ENCODE measurements around the gene FSD1.

Gene FSD1

GRCh38 chr19:4297901-4298809 is 6.2 kb upstream of the FSD1 start (continued):
- no peak for TF ChIP-seq ARNTL (CRISPR knock-in tag; IDR thresholded peaks at IDR 0.05; ENCODE audit: borderline replicate concordance, low read depth)

GRCh38 chr19:4298810-4299550 is 5.4 kb upstream of the FSD1 start:
- no peak for ATAC-seq
- no peak for TF ChIP-seq SNAI2 (CRISPR knock-in tag; IDR thresholded peaks at IDR 0.05)
- no peak for TF ChIP-seq GLIS3 (CRISPR knock-in tag; IDR thresholded peaks at IDR 0.05)
- TF ChIP-seq POU6F1 (CRISPR knock-in tag; IDR thresholded peaks at IDR 0.05; ENCODE audit: borderline replicate concordance, low read depth) = no peak
- no peak for TF ChIP-seq ZNF70 (CRISPR knock-in tag; IDR thresholded peaks at IDR 0.05)
- no peak for TF ChIP-seq CSDC2 (CRISPR knock-in tag; IDR thresholded peaks at IDR 0.05)
- TF ChIP-seq ZFP3 (CRISPR knock-in tag; IDR thresholded peaks at IDR 0.05) = no peak
- TF ChIP-seq ARNTL (CRISPR knock-in tag; IDR thresholded peaks at IDR 0.05; ENCODE audit: borderline replicate concordance, low read depth) = no peak
- no peak for TF ChIP-seq ZNF565 (CRISPR knock-in tag; conservative IDR thresholded peaks at IDR 0.05; ENCODE audit: low read depth)
- TF ChIP-seq ESRRG (CRISPR knock-in tag; IDR thresholded peaks at IDR 0.05) = no peak
- no peak for TF ChIP-seq RARB (CRISPR knock-in tag; IDR thresholded peaks at IDR 0.05)
- TF ChIP-seq BACH2 (CRISPR knock-in tag; IDR thresholded peaks at IDR 0.05; ENCODE audit: borderline replicate concordance) = no peak
- no peak for TF ChIP-seq ZC3H10 (CRISPR knock-in tag; IDR thresholded peaks at IDR 0.05)
- no peak for TF ChIP-seq TCF4 (CRISPR knock-in tag; IDR thresholded peaks at IDR 0.05; ENCODE audit: borderline replicate concordance)
- no peak for TF ChIP-seq ISL1 (CRISPR knock-in tag; IDR thresholded peaks at IDR 0.05)
- no peak for TF ChIP-seq CSRNP3 (CRISPR knock-in tag; IDR thresholded peaks at IDR 0.05)
- TF ChIP-seq ZFP30 (CRISPR knock-in tag; IDR thresholded peaks at IDR 0.05) = no peak
- TF ChIP-seq TOX (CRISPR knock-in tag; IDR thresholded peaks at IDR 0.05; ENCODE audit: borderline replicate concordance) = no peak
- no peak for TF ChIP-seq OSR1 (CRISPR knock-in tag; IDR thresholded peaks at IDR 0.05)
- no peak for TF ChIP-seq CREB5 (CRISPR knock-in tag; IDR thresholded peaks at IDR 0.05; ENCODE audit: low read depth)

- no peak for ATAC-seq
- TF ChIP-seq TOX (CRISPR knock-in tag; IDR thresholded peaks at IDR 0.05; ENCODE audit: borderline replicate concordance) (no peak), ZFP3 (CRISPR knock-in tag; IDR thresholded peaks at IDR 0.05) (no peak), ZC3H10 (CRISPR knock-in tag; IDR thresholded peaks at IDR 0.05) (no peak), OSR1 (CRISPR knock-in tag; IDR thresholded peaks at IDR 0.05) (no peak), ARNTL (CRISPR knock-in tag; IDR thresholded peaks at IDR 0.05; ENCODE audit: borderline replicate concordance, low read depth) (no peak), TSHZ2 (CRISPR knock-in tag; IDR thresholded peaks at IDR 0.05) (no peak), CREB5 (CRISPR knock-in tag; IDR thresholded peaks at IDR 0.05; ENCODE audit: low read depth) (no peak), RARB (CRISPR knock-in tag; IDR thresholded peaks at IDR 0.05) (no peak), PPARA (CRISPR knock-in tag; IDR thresholded peaks at IDR 0.05; ENCODE audit: borderline replicate concordance) (no peak), PATZ1 (CRISPR knock-in tag; IDR thresholded peaks at IDR 0.05; ENCODE audit: borderline replicate concordance) (no peak), ZNF70 (CRISPR knock-in tag; IDR thresholded peaks at IDR 0.05) (no peak), BACH2 (CRISPR knock-in tag; IDR thresholded peaks at IDR 0.05; ENCODE audit: borderline replicate concordance) (no peak), ZNF8 (CRISPR knock-in tag; IDR thresholded peaks at IDR 0.05) (no peak), ISL1 (CRISPR knock-in tag; IDR thresholded peaks at IDR 0.05) (no peak), CSRNP3 (CRISPR knock-in tag; IDR thresholded peaks at IDR 0.05) (no peak), GLIS3 (CRISPR knock-in tag; IDR thresholded peaks at IDR 0.05) (no peak)
Measured at GRCh38 chr19:4300589-4300988, 3.8 kb upstream of the FSD1 start.

Data from SK-N-SH treated with all-trans-retinoic acid at 6 μM for 48 hours (cell line).